Esophagus muscularis mucosa (tissue), 4 donors: ENCODE data around the gene TK2. TPM values are rescaled to one million over a fixed set of nuclear protein-coding genes. Genes with fewer than 3 reads are reported as not detected.

Source experiments
- DNase-seq: peaks from one replicate; pipeline ENCODE4 v3.0.0-alpha.2; 2017; ENCODE audit errors: extremely low spot score
- H3K27ac ChIP-seq, 4 donors: fragments of 200-600 bp; sonication (generic); replicated peaks in 1 of 4; 1 replicate in 3 of 4; 2 replicates in 1 of 4; pipeline ENCODE4 v1.5.1; 2016 to 2019; ENCODE audit warnings: mild to moderate bottlenecking in 1 of 4
- H3K27me3 ChIP-seq, 4 donors: fragments of 200-600 bp; sonication (generic); one replicate each; pipeline versions ENCODE4 v1.5.1 to v1.6.0; 2016 to 2019
- H3K36me3 ChIP-seq, 4 donors: fragments of 200-600 bp; sonication (generic); one replicate each; pipeline ENCODE4 v1.5.1; 2016 to 2019
- H3K4me1 ChIP-seq, 4 donors: fragments of 200-600 bp; sonication (generic); one replicate each; pipeline ENCODE4 v1.5.1; 2016 to 2019
- H3K4me3 ChIP-seq, 4 donors: fragments of 200-600 bp; sonication (generic); 1 replicate in 2 of 4; 2 replicates in 2 of 4; pipeline ENCODE4 v1.5.1; 2016 to 2019; ENCODE audit warnings: mild to moderate bottlenecking in 4 of 4, moderate library complexity in 1 of 4
- H3K9me3 ChIP-seq, 4 donors: fragments of 200-600 bp; sonication (generic); 1 replicate in 3 of 4; 2 replicates in 1 of 4; pipeline ENCODE4 v1.5.1; 2016 to 2019
- CTCF ChIP-seq, 3 experiments: fragments of 200-600 bp in 2 of 3; fragments of 450-650 bp in 1 of 3; sonication (generic) in 2 of 3; IDR thresholded peaks; one replicate each; pipeline ENCODE4 v1.5.1; 2017 to 2019; ENCODE audit warnings: antibody characterized with exemption in 3 of 3, mild to moderate bottlenecking in 2 of 3, moderate library complexity in 1 of 3
- EP300 ChIP-seq: sonication (generic); formaldehyde crosslinking; IDR thresholded peaks from one replicate; pipeline ENCODE4 v1.6.1; 2017; ENCODE audit warnings: antibody characterized with exemption
- POLR2A ChIP-seq: fragments of 450-650 bp; IDR thresholded peaks from one replicate; pipeline ENCODE4 v1.6.1; 2017; ENCODE audit warnings: antibody characterized with exemption, moderate library complexity, mild to moderate bottlenecking, low read depth
- POLR2AphosphoS5 ChIP-seq, 2 donors: sonication (generic); formaldehyde crosslinking; IDR thresholded peaks; one replicate each; pipeline ENCODE4 v1.6.1; 2017; ENCODE audit warnings: antibody characterized with exemption in 2 of 2
- WGBS: methylation state at CpG from one replicate; pipeline ENCODE4 v1.1.5; 2018; 5-methylcytosine and 5-hydroxymethylcytosine counted together
- intact Hi-C: fragments of 100-400 bp; cut with DNase I; formaldehyde crosslinking; loops from one replicate; pipeline ENCODE4 v1.15.1; 2023
- total RNA-seq, 4 donors: library from RNA; depleted of rRNA; stranded (reverse); fragments of >200 nt; gene quantifications; one replicate each; pipeline versions ENCODE4 v1.1.0 to v1.2.1, GENCODE V29; 2016

Gene TK2
- total RNA-seq, 4 donors from 2014 or later = 26.3 to 35.2 (median 30.0) TPM

GRCh38 chr16:66511602-66512271 is 38.2 kb downstream of the TK2 start:
- intact Hi-C loops = no loop called here
- no peaks in the 10 kb centered on the region for H3K9me3 ChIP-seq
- H3K36me3 ChIP-seq = peaks cover 0 to 58% (median 35%) of the 10 kb centered on the region in 4 donors
- peak overlapping the region; percentile 22 to 70 (median 52) for H3K27ac ChIP-seq
- TF ChIP-seq CTCF (IDR thresholded peaks at IDR 0.05) (peak in 1 of 3 experiments; percentile 11), POLR2AphosphoS5 (IDR thresholded peaks at IDR 0.05) (no peak)
- DNase-seq = no peak
- H3K4me3 ChIP-seq = no peak overlapping the region
- 53% methylated on average over 13 of the region's 13 CpGs for WGBS
- H3K4me1 ChIP-seq = peaks cover 57 to 69% (median 67%) of the 10 kb centered on the region in 4 donors
- H3K27me3 ChIP-seq = no peaks in the 10 kb centered on the region

- TF ChIP-seq EP300 (no peak), POLR2AphosphoS5 (IDR thresholded peaks at IDR 0.05) (no peak), CTCF (IDR thresholded peaks at IDR 0.05) (no peak), POLR2A (no peak)
- H3K27me3 ChIP-seq = no peaks in the 10 kb centered on the region
- H3K9me3 ChIP-seq = no peaks in the 10 kb centered on the region
- H3K4me1 ChIP-seq = peaks cover 50 to 61% (median 59%) of the 10 kb centered on the region in 4 donors
- intact Hi-C loops = no loop called here
- DNase-seq = no peak
- H3K4me3 ChIP-seq = no peak overlapping the region
- peak overlapping the region; percentile 22 to 70 (median 52) for H3K27ac ChIP-seq
- peaks cover 0 to 61% (median 35%) of the 10 kb centered on the region in 4 donors for H3K36me3 ChIP-seq
- 86% methylated on average over 9 of the region's 12 CpGs for WGBS
These were observed 39.0 kb downstream of the TK2 start for GRCh38 chr16:66510711-66511601.

GRCh38 chr16:66510298-66510697 is 39.6 kb downstream of the TK2 start:
- Histone ChIP-seq H3K27me3 (no peaks in the 10 kb centered on the region), H3K4me1 (peaks cover 43 to 55% (median 53%) of the 10 kb centered on the region in 4 donors), H3K27ac (peak overlapping the region in 3 of 4 donors; percentile 22 to 51 (median 25)), H3K4me3 (no peak overlapping the region), H3K36me3 (peaks cover 0 to 58% (median 35%) of the 10 kb centered on the region in 4 donors), H3K9me3 (no peaks in the 10 kb centered on the region)
- 89% methylated on average over 3 of the region's 5 CpGs for WGBS
- intact Hi-C loops = no loop called here
- no peak for TF ChIP-seq POLR2AphosphoS5 (IDR thresholded peaks at IDR 0.05)
- TF ChIP-seq POLR2A = no peak
- TF ChIP-seq CTCF (IDR thresholded peaks at IDR 0.05) = no peak
- no peak for TF ChIP-seq EP300
- DNase-seq = no peak

GRCh38 chr16:66509576-66509975 is 40.3 kb downstream of the TK2 start:
- no peak overlapping the region for H3K27ac ChIP-seq

More at GRCh38 chr16:66509576-66509975, 40.3 kb downstream of the TK2 start:
- intact Hi-C loops = no loop called here
- 89% methylated on average over 4 of the region's 5 CpGs for WGBS
- Histone ChIP-seq H3K4me3 (no peak overlapping the region), H3K36me3 (peaks cover 0 to 56% (median 35%) of the 10 kb centered on the region in 4 donors), H3K9me3 (no peaks in the 10 kb centered on the region), H3K4me1 (peaks cover 40 to 53% (median 50%) of the 10 kb centered on the region in 4 donors), H3K27me3 (no peaks in the 10 kb centered on the region)
- no peak for DNase-seq
- no peak for TF ChIP-seq POLR2A
- no peak for TF ChIP-seq POLR2AphosphoS5 (IDR thresholded peaks at IDR 0.05)
- no peak for TF ChIP-seq CTCF (IDR thresholded peaks at IDR 0.05)
- no peak for TF ChIP-seq EP300
